HT1080 (cell line): ENCODE measurements around the gene VWA3A. TPM values are rescaled to one million over a fixed set of nuclear protein-coding genes. Genes with fewer than 3 reads are reported as not detected.
"Not testable (repeated sequence)": the region's sequence is repeated elsewhere in the genome, so short reads cannot be mapped to it uniquely, and the experiment has no call there.

Experiments
- DNase-seq: peaks from one replicate; pipeline ENCODE4 v3.0.0-alpha.2; 2015; ENCODE audit warnings: low read depth
- polyA plus RNA-seq, 2 experiments: library from polyadenylated mRNA; depleted of rRNA; stranded (reverse); fragments of >200 nt; gene quantifications; 2 replicates each; pipeline ENCODE4 v1.2.3, GENCODE V29; 2015
- total RNA-seq: library from RNA; depleted of rRNA; stranded (reverse); fragments of >200 nt; shearing (Covaris generic); gene quantifications from 2 replicates; pipeline ENCODE4 v1.2.3, GENCODE V29; 2014; rRNA removed

Gene VWA3A
- total RNA-seq, result not detected in 2 replicates
- polyA plus RNA-seq (2015; cell fraction: cytosol; rRNA removed), result not detected in 2 replicates
- polyA plus RNA-seq (2015; cell fraction: nucleus; rRNA removed), result not detected in 2 replicates

GRCh38 chr16:22092143-22092933 is at the start of gene VWA3A:
VWA3A (plus strand) TSS chr16:22092541; CDS start chr16:22092638, 97 bp downstream.
- peak; percentile 39 for DNase-seq

GRCh38 chr16:22043882-22044281 is 48.5 kb upstream of the VWA3A start:
- not testable (repeated sequence) for DNase-seq

GRCh38 chr16:22045888-22046287 is 46.5 kb upstream of the VWA3A start:
- DNase-seq, result not testable (repeated sequence)

- no peak for DNase-seq
These were observed 41.4 kb upstream of the VWA3A start for GRCh38 chr16:22050963-22051362.

GRCh38 chr16:22052980-22053379 is 39.4 kb upstream of the VWA3A start:
- DNase-seq, result peak; percentile 15

GRCh38 chr16:22053921-22054341 is 38.4 kb upstream of the VWA3A start:
- DNase-seq, result no peak

- DNase-seq, result no peak
These were observed 37.3 kb upstream of the VWA3A start for GRCh38 chr16:22054847-22055590.

- no peak for DNase-seq
These were observed 36.5 kb upstream of the VWA3A start for GRCh38 chr16:22055881-22056280.

- no peak for DNase-seq
These were observed 28.4 kb upstream of the VWA3A start for GRCh38 chr16:22063888-22064467.

- DNase-seq, result no peak
These were observed 27.1 kb upstream of the VWA3A start for GRCh38 chr16:22065252-22065651.

GRCh38 chr16:22070361-22071330 is 21.7 kb upstream of the VWA3A start:
- no peak for DNase-seq

- no peak for DNase-seq
These were observed 20.9 kb upstream of the VWA3A start for GRCh38 chr16:22071331-22071910.

GRCh38 chr16:22073350-22073749 is 19.0 kb upstream of the VWA3A start:
- DNase-seq, result no peak

GRCh38 chr16:22075043-22075757 is 17.1 kb upstream of the VWA3A start:
- DNase-seq, result peak; percentile 26

- DNase-seq, result no peak
These were observed 16.6 kb upstream of the VWA3A start for GRCh38 chr16:22075776-22076175.

- peak; percentile 63 for DNase-seq
These were observed 14.5 kb upstream of the VWA3A start for GRCh38 chr16:22077700-22078313.

- DNase-seq, result no peak
These were observed 13.7 kb upstream of the VWA3A start for GRCh38 chr16:22078656-22079055.

- no peak for DNase-seq
These were observed 11.3 kb upstream of the VWA3A start for GRCh38 chr16:22081050-22081449.

- no peak for DNase-seq
These were observed 5.9 kb upstream of the VWA3A start for GRCh38 chr16:22086440-22086839.
